A549 (cell line): Measurements from ENCODE around the gene TNFSF11. TPM values are rescaled to one million over a fixed set of nuclear protein-coding genes. Genes with fewer than 3 reads are reported as not detected.

ENCODE experiments used
- ATAC-seq, 2 experiments: fragments of 200-7000 bp in 1 of 2; fragments of >200 bp in 1 of 2; cut with Nextera tagmentation in 1 of 2; cut with Tn5 transposase in 1 of 2; 3 replicates each; pipeline versions ENCODE4 v1.8.0 to v1.9.1; 2018 to 2020; ENCODE audit warnings: mild to moderate bottlenecking in 1 of 2, moderate library complexity in 1 of 2
- CTCF ChIA-PET: fragments of 300-600 bp; sonication (Branson Sonifier 250); formaldehyde crosslinking; extraction: SDS; loops from one replicate; lab custom pipeline; 2021; ENCODE audit warnings: antibody characterized with exemption, inconsistent platforms; lab: Yijun Ruan, JAX
- POLR2A ChIA-PET: fragments of 350-600 bp; formaldehyde crosslinking; extraction: SDS; loops from one replicate; lab custom pipeline; 2021; ENCODE audit warnings: antibody characterized with exemption, inconsistent platforms; lab: Yijun Ruan, JAX
- DNase-seq, 2 experiments: peaks; one replicate each; pipeline versions ENCODE4 v3.0.0 to v3.0.0-alpha.2; 2011 to 2016; ENCODE audit warnings: low read depth in 1 of 2, low spot score in 1 of 2
- FAIRE-seq: peaks from 2 replicates; lab custom pipeline; 2011; peaks lifted over from hg19 to GRCh38; lab: Jason Lieb, UNC
- H3K27ac ChIP-seq, 2 experiments: fragments of >200 bp; sonication (Bioruptor Twin); formaldehyde crosslinking; 3 replicates each; pipeline ENCODE4 v1.5.1; 2016 to 2017
- H3K4me1 ChIP-seq: fragments of >200 bp; sonication (Bioruptor Twin); formaldehyde crosslinking; 3 replicates; pipeline ENCODE4 v1.6.1; 2016
- H3K4me2 ChIP-seq: fragments of >200 bp; sonication (Bioruptor Twin); formaldehyde crosslinking; 3 replicates; pipeline ENCODE4 v1.6.1; 2016
- H3K4me3 ChIP-seq: fragments of >200 bp; sonication (Bioruptor Twin); formaldehyde crosslinking; 3 replicates; pipeline ENCODE4 v1.5.1; 2016
- H3K9me3 ChIP-seq: fragments of >200 bp; sonication (Bioruptor Twin); formaldehyde crosslinking; 3 replicates; pipeline ENCODE4 v1.6.1; 2016
- BCL3 ChIP-seq: fragments of >200 bp; sonication (Bioruptor Twin); formaldehyde crosslinking; IDR thresholded peaks from 3 replicates; pipeline ENCODE4 v1.6.1; 2016
- BHLHE40 ChIP-seq: IDR thresholded peaks from 2 replicates; pipeline ENCODE4 v1.6.1; 2012; ENCODE audit warnings: low read depth, low read length, inconsistent platforms
- CHD2 ChIP-seq: fragments of 150-350 bp; IDR thresholded peaks from 2 replicates; pipeline ENCODE4 v1.6.1; 2014; ENCODE audit warnings: low read length; ENCODE audit not compliant: partially characterized antibody
- E2F6 ChIP-seq: IDR thresholded peaks from 2 replicates; pipeline ENCODE4 v1.6.1; 2012; ENCODE audit warnings: low read depth, borderline replicate concordance
- EHMT2 ChIP-seq: fragments of 200-600 bp; sonication (generic); IDR thresholded peaks from 2 replicates; pipeline ENCODE4 v1.6.1; 2016; ENCODE audit warnings: antibody characterized with exemption, low read depth, mild to moderate bottlenecking, moderate library complexity
- ESRRA ChIP-seq: fragments of 150-350 bp; IDR thresholded peaks from 2 replicates; pipeline ENCODE4 v1.6.1; 2014; ENCODE audit warnings: mild to moderate bottlenecking, low read length, borderline replicate concordance
- FOSB ChIP-seq: fragments of 250-450 bp; sonication (Bioruptor Pico); IDR thresholded peaks from 2 replicates; pipeline ENCODE4 v1.5.0; 2020; ENCODE audit warnings: mild to moderate bottlenecking, moderate library complexity
- GATA3 ChIP-seq: IDR thresholded peaks from 2 replicates; pipeline ENCODE4 v1.6.1; 2012; ENCODE audit warnings: borderline replicate concordance
- HOXA7 ChIP-seq: fragments of 250-450 bp; sonication (Bioruptor Pico); IDR thresholded peaks from 2 replicates; pipeline ENCODE4 v1.5.0; 2020; ENCODE audit warnings: mild to moderate bottlenecking, moderate library complexity
- JUNB ChIP-seq: fragments of >200 bp; sonication (Bioruptor Twin); formaldehyde crosslinking; IDR thresholded peaks from 2 replicates; pipeline ENCODE4 v1.6.1; 2016
- MAX ChIP-seq: IDR thresholded peaks from 2 replicates; pipeline ENCODE4 v1.6.1; 2012
- MYC ChIP-seq: IDR thresholded peaks from 2 replicates; pipeline ENCODE4 v1.6.1; 2012; ENCODE audit warnings: mild to moderate bottlenecking, inconsistent platforms, low read length, improper control_type of control experiment, borderline replicate concordance
- RAD21 ChIP-seq, 2 experiments: fragments of >200 bp in 1 of 2; sonication (Bioruptor Twin) in 1 of 2; formaldehyde crosslinking in 1 of 2; IDR thresholded peaks in 1 of 2; conservative IDR thresholded peaks in 1 of 2; 2 replicates in 1 of 2; 3 replicates in 1 of 2; pipeline ENCODE4 v1.6.1; 2012 to 2018; ENCODE audit warnings: inconsistent platforms in 1 of 2
- RARB ChIP-seq: fragments of 250-450 bp; sonication (Bioruptor Pico); IDR thresholded peaks from 2 replicates; pipeline ENCODE4 v1.8.0; 2021; ENCODE audit warnings: mild to moderate bottlenecking, moderate library complexity
- ZNF302 ChIP-seq: fragments of 250-450 bp; sonication (Bioruptor Pico); IDR thresholded peaks from 2 replicates; pipeline ENCODE4 v1.9.0; 2021; ENCODE audit warnings: inconsistent platforms, mild to moderate bottlenecking, moderate library complexity
- WGBS: methylation state at CpG from one replicate; pipeline ENCODE4 v1.1.6; 2017; ENCODE audit errors: missing lambda C conversion rate; 5-methylcytosine and 5-hydroxymethylcytosine counted together
- polyA plus RNA-seq, 4 experiments: library from polyadenylated mRNA; depleted of rRNA in 3 of 4; stranded (reverse); fragments of >200 nt; fragmentation: RNase III in 1 of 4; extraction: RNeasy Plus Mini Kit Qiagen cat#74134 plus additional on column Dnase treatment in 1 of 4; gene quantifications; 2 replicates in 3 of 4; 3 replicates in 1 of 4; pipeline ENCODE4 v1.2.3, GENCODE V29; 2011 to 2017

Gene TNFSF11
- polyA plus RNA-seq, 2 of the 4 experiments (the other 2 are of a cell fraction) = not detected

GRCh38 chr13:42534785-42535184 is 39.2 kb upstream of the TNFSF11 start:
- DNase-seq (no peak), ATAC-seq (no peak), FAIRE-seq (no peak)
- CTCF ChIA-PET = no interaction called here
- Histone ChIP-seq H3K9me3 (no peaks in the 10 kb centered on the region), H3K4me1 (no peaks in the 10 kb centered on the region), H3K4me2 (no peak overlapping the region), H3K4me3 (no peak overlapping the region), H3K27ac (no peak overlapping the region)
- POLR2A ChIA-PET = no interaction called here
- 0% methylated on average over 1 of the region's 1 CpG for WGBS
- TF ChIP-seq RAD21 (conservative IDR thresholded peaks at IDR 0.05 in 1 of 2, IDR thresholded peaks at IDR 0.05 in 1 of 2) = no peak
- no peak for TF ChIP-seq EHMT2
- no peak for TF ChIP-seq CHD2
- TF ChIP-seq RARB = no peak
- no peak for TF ChIP-seq BHLHE40

GRCh38 chr13:42538996-42539395 is 35.0 kb upstream of the TNFSF11 start:
- no peaks in the 10 kb centered on the region for H3K4me1 ChIP-seq
- ATAC-seq (no peak), DNase-seq (no peak), FAIRE-seq (no peak)
- TF ChIP-seq CHD2 (no peak), BHLHE40 (no peak), RARB (no peak), MYC (no peak)
- H3K4me3 ChIP-seq = no peak overlapping the region
- 4% methylated on average over 2 of the region's 2 CpGs for WGBS
- CTCF ChIA-PET = no interaction called here
- no peak overlapping the region for H3K4me2 ChIP-seq
- no peak overlapping the region for H3K27ac ChIP-seq
- POLR2A ChIA-PET = no interaction called here
- no peaks in the 10 kb centered on the region for H3K9me3 ChIP-seq

GRCh38 chr13:42539670-42540069 is 34.3 kb upstream of the TNFSF11 start:
- no peak for TF ChIP-seq CHD2
- TF ChIP-seq ZNF302 (CRISPR knock-in tag) = no peak
- no peak for TF ChIP-seq BCL3
- no peak for TF ChIP-seq GATA3
- TF ChIP-seq MYC = no peak
- TF ChIP-seq JUNB = no peak
- no peak for TF ChIP-seq MAX
- TF ChIP-seq FOSB = no peak
- TF ChIP-seq ESRRA = no peak
- Histone ChIP-seq H3K4me2 (no peak overlapping the region), H3K4me3 (no peak overlapping the region), H3K9me3 (no peaks in the 10 kb centered on the region), H3K27ac (no peak overlapping the region), H3K4me1 (no peaks in the 10 kb centered on the region)
- ATAC-seq (no peak), DNase-seq (no peak), FAIRE-seq (no peak)
- 37% methylated on average over 7 of the region's 7 CpGs for WGBS
- ChIA-PET POLR2A (no interaction called here), CTCF (no interaction called here)

- no peak for DNase-seq
- no peak for ATAC-seq
- Histone ChIP-seq H3K27ac (no peak overlapping the region), H3K4me3 (no peak overlapping the region), H3K4me2 (no peak overlapping the region), H3K9me3 (no peaks in the 10 kb centered on the region), H3K4me1 (no peaks in the 10 kb centered on the region)
- WGBS = 8% methylated on average over 4 of the region's 4 CpGs
- ChIA-PET CTCF (no interaction called here), POLR2A (no interaction called here)
- TF ChIP-seq ESRRA (no peak), HOXA7 (CRISPR knock-in tag) (no peak), E2F6 (no peak)
- no peak for FAIRE-seq
These were observed 30.6 kb upstream of the TNFSF11 start for GRCh38 chr13:42543215-42543797.
